Posterior cingulate gyrus (tissue), 11 donors: Measurements from ENCODE around the gene TSBP1.

ENCODE experiments used
- DNase-seq, 10 donors: peaks; one replicate each; pipeline versions ENCODE4 v3.0.0 to v3.0.0-alpha.2; 2020 to 2021; ENCODE audit warnings: mixed read lengths in 3 of 10
- intact Hi-C: fragments of 100-400 bp; cut with DNase I; formaldehyde crosslinking; loops from one replicate; pipeline ENCODE4 v1.15.1; 2023

The TSBP1 gene, protein sequence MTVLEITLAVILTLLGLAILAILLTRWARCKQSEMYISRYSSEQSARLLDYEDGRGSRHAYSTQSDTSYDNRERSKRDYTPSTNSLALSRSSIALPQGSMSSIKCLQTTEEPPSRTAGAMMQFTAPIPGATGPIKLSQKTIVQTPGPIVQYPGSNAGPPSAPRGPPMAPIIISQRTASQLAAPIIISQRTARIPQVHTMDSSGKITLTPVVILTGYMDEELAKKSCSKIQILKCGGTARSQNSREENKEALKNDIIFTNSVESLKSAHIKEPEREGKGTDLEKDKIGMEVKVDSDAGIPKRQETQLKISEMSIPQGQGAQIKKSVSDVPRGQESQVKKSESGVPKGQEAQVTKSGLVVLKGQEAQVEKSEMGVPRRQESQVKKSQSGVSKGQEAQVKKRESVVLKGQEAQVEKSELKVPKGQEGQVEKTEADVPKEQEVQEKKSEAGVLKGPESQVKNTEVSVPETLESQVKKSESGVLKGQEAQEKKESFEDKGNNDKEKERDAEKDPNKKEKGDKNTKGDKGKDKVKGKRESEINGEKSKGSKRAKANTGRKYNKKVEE

GRCh38 chr6:32371803-32372202 lies at the start of gene TSBP1:
Gene TSBP1 (minus strand): TSS chr6:32371903. CDS start chr6:32371706, 197 bp downstream.
- intact Hi-C loops: no loop called here
- no peak for DNase-seq

DNA sequence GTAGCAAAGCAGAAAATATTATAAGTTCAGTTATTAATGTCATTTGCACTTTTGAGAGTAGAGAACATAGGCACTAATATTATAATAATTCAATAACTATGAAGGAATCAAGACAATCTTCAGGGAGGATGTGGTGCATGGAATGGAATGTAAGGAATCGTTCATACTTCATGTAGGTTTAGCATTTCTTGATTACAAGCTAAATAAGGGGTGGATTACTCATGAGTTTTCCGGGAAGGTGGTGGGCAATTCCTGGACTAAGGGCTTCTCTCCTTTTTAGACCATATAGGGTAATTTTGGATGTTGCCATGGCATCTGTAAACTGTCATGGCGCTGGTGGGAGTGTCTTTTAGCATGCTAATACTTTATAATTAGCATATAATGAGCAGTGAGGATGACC lies 44.3 kb upstream of the TSBP1 start:
- DNase-seq: no peak
- intact Hi-C loops: loop anchor here (5.0 kb wide), 1 partner anchor 451 kb away; no protein-coding TSS in a partner anchor

DNA sequence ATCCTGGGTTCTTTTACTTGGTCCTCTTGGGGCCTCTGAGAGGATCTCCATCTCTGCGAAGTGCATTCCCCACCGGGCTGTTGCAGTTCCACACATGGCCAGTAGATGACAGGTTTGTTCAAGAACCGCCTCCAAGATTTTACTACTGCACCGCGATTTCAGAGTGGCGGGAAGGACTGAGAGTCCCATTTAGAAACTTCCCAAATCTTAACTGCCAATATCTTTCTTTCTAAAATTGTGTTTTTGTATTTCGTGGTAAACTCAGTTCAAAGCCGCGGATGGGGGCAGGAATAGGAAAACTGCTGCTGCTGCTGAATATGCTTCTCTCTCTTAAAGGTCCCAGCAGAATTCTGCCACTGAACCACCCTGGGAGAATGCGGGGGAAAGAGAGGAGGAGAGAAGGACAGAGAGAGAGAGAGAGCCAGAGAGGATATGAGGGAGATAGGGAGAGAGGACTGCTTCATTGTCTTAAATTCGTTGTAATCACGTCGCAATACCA lies 43.9 kb upstream of the TSBP1 start:
- intact Hi-C loops: loop anchor here (5.0 kb wide), 1 partner anchor 452 kb away; no protein-coding TSS in a partner anchor

GRCh38 chr6:32413427-32414047 lies 41.8 kb upstream of the TSBP1 start:
- intact Hi-C loops: loop anchor here (1.0 to 5.0 kb wide), 3 partner anchors 171 to 384 kb away; no protein-coding TSS in a partner anchor
- peak; percentile 57 to 96 (median 82) for DNase-seq

More for the DNA sequence above, 43.9 kb upstream of the TSBP1 start:
- peak; percentile 27 to 93 (median 74) for DNase-seq

DNA sequence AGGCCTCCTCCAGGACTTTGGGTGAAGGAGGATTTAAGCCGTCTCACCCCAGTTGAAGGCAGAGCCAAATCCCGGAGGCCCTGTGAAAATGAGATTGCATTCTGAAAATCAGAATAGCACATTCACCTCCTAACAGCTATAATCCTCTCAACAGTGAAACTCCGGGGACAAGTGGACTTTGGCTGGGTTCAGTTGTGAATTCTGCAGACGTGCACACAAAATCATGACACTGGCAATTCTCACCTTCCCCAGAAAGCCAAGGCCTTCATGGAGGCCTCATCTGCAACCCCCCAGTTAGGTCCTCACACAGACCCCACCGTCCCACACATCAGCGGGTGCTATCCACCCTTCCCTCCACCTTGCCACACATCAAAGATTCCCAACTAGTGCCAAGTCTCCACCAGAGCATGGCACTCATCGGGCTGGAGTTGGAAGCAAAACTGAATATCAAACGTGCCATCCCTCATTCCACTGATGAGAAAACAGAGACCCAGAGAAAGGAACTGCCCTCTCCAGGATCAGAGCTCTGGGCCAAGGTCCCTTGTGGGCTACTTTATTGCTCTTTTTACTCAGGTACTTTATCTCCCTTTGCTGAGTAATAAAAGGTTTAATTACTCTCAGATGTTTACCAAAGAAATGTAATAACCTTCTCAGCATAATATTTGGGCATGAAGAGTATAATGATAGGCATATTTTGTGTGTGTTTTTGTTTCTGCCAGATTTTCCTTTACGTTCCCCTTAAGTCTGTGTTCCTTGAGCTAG lies 40.0 kb upstream of the TSBP1 start:
- DNase-seq: no peak
- intact Hi-C loops: loop anchor here (2.0 to 5.0 kb wide), 2 partner anchors 169 to 289 kb away; no protein-coding TSS in a partner anchor

- DNase-seq: no peak
- intact Hi-C loops: loop anchor here (5.0 kb wide), 1 partner anchor 169 kb away; no protein-coding TSS in a partner anchor
Observed at GRCh38 chr6:32410906-32411305, 39.2 kb upstream of the TSBP1 start.

- no peak for DNase-seq
- intact Hi-C loops: no loop called here
Observed at GRCh38 chr6:32406857-32407256, 35.2 kb upstream of the TSBP1 start, which contains the start of gene BTNL2. Gene BTNL2 (minus strand): TSS chr6:32407181. CDS start chr6:32407123, 58 bp downstream.

GRCh38 chr6:32406197-32406596 lies 34.5 kb upstream of the TSBP1 start:
- intact Hi-C loops: no loop called here
- DNase-seq: no peak

DNA sequence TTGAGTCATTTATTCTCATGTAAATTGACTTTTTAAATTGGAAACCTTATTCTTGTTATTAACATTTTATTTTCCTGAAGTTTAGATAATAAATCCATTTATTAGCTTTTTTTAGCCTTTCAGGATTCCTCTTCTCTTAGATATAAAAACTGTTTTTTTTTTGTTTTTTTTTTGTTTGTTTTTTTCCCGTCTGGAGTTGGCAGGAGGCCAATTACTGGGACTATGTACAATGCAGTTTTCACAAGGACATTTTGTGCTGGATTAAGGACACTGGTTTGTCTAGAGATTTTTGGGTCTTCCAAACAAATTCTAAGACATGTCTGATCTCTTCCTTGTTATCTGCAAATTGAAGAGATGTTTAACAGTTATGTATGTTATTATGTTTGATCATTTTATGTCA lies 34.0 kb upstream of the TSBP1 start:
- DNase-seq: no peak
- intact Hi-C loops: no loop called here

- intact Hi-C loops: no loop called here
- no peak for DNase-seq
Observed at GRCh38 chr6:32402812-32403211, 31.1 kb upstream of the TSBP1 start.

DNA sequence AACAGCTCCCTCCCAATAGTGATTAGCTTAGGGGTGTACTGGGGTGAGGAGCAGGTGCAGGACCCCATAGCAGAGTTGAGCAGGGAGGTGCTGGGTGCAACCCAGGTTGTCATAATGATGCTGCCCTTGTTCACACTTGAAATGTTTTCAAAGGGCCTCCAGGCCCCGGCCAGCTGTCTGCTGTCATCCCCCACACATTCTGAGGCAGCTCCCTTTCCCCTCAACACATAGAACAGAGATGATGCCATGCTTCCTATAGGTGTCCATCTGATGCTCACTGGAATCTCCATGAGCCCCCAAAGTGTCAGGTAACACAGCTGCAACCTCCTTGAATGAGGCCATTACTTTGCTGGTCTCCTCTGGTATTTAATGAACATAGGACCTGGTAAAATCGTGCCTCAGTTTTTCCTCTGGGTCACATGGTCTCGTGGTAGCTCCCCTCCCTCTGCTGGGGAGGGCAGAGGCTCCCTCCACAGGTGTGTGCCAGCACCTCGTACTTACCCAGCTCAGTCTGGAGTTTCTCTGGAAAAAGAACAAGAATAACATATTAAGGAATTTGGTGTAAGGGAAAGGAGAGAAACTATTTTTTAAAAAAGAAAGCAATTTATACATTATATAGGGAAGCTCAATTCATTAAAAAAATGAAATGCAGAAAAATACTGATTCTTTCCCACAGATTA lies 29.7 kb upstream of the TSBP1 start:
- intact Hi-C loops: no loop called here
- DNase-seq: no peak

DNA sequence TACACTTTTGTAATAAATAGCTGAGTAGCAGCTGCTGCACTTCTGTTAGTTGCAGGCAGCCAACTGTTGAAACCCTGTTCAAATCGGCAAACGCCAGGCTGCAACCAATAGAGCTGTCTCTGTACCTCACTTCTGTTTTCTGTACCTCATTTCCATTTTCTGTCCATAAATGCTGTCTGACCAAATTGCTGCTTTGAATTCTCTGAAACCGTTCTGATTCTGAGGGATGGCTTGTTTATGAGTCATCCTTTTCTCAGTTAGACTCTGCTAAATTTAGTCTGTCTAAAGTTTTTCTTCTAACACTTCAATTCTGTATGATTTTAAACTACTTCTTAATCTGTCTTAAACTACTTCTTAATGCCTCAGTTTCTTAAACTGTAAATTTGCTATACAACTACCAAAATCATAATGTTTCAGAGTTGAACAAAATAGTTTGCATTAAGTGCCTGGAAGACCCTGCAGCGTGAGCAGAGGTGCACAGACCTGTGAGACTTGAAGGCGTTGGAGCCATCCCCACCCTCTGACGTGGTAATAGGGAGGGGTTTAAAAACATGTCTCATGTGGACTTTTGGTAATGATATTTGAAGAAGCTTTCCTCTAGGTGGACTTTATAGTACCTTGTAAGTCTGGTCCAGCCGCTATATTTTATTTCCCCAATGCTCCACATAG lies 25.7 kb upstream of the TSBP1 start:
- no peak for DNase-seq
- intact Hi-C loops: no loop called here

DNA sequence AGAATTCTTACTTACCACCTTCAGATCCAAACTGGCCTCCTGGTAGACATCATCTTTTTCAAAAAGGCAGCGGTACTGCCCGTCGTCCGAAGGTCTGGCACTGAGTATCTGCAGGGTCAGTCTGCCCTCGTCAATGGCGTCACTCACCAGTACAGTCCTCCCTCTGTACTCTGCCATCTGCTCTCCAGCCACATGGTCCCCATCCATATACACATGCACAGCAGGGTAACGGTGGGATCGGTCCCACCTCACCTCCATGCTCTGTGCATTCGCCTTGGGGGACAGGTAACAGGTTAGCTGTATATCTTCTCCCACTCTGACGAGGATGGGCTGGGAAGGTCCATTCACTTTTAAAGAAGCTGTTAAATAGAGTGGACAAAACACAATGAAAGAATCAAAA lies 24.3 kb upstream of the TSBP1 start:
- intact Hi-C loops: no loop called here
- DNase-seq: no peak

DNA sequence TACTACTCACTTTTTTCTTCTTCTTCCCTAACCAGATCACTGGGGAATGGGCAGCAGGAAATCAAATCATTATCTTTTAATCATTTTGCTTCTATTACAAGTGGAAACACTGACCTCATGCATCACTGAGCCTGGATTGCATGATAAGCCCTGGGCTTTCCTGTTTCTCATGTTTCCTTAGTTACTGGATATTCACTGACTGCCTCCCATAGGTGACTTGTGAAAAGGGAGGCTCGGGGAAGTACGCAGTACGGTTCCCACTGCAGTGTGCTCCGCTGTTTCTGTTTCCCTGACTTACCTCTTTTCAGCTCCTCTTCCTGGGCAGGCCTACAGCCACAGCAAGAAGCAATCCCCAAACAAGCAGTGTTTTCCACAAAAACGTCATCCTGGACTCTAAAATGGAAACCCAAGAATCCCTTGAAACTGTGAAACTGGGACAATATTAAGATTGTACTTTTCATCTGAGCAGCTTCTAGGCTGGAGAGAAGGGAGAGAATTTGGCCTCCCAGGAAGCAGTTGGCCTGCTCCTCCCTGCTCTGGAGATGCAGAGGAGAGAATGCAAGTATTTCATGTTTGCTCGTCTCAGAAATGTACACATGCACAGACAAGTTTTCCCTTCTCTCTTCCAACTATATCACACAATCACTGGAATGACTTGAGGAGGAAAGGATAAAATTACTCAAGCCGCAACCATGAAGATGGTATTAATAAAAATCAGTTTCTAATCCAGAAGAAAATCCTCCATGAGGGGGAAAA lies 22.1 kb upstream of the TSBP1 start:
- intact Hi-C loops: no loop called here
- no peak for DNase-seq

DNA sequence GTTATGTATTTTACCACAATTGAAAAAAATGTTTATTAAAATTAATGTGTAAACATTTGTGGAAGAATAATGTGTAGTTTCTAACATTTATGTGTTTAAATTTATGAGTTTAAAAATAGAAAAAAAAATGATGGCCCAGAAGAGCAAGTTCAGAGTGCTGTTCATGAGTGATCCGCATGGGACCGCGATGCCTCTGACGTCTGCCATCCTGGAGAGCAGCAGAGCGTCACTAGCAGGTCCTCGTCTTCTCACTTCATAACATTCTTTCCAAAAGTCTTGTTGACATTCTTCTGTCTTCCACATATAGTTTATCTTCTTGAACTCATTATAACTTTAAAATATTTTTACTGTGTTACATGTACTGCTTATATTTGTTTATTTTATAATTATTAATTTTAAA lies 19.8 kb upstream of the TSBP1 start:
- intact Hi-C loops: no loop called here
- DNase-seq: no peak

DNA sequence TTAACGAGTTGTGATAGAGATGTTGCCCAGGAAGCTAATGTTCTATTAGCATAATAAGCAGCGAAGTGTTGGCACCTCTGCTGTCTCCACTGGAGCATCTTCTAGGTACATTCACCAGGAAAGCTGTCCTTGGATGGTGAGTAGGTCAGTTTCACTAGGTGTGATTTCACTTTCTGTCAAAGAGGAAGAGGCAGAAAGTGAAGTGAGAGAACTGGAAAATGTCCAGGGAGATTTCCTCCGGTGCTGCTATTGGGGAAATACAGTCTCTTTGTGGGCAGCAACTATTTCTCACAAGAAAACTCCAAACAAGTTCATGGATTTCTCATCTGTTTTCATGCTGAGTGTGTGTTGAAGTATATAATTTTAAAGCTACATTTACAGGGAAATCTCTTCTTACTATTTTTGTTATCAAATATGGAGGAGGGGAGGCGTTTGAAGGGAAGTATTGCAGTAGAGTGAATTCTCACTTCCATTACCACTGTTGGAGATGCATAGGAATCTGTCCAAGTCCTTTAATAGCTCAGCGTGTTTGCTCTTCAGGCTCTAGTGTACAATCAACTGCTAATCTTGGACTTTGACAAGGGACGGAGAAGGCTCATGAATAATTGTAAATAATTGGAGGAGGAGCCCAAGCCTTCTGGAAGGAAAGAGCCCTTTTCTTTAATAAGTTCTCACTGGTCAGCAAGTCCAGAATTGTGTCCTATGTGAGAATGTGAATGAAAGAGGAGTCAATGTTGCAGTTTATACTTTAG lies 16.1 kb upstream of the TSBP1 start:
- intact Hi-C loops: no loop called here
- no peak for DNase-seq

GRCh38 chr6:32386040-32386439 lies 14.3 kb upstream of the TSBP1 start:
- intact Hi-C loops: no loop called here
- DNase-seq: no peak
